Measurements from ENCODE around the gene CYSRT1.
"Not testable (repeated sequence)": the region's sequence is repeated elsewhere in the genome, so short reads cannot be mapped to it uniquely, and the experiment has no call there.

Gene CYSRT1

DNA sequence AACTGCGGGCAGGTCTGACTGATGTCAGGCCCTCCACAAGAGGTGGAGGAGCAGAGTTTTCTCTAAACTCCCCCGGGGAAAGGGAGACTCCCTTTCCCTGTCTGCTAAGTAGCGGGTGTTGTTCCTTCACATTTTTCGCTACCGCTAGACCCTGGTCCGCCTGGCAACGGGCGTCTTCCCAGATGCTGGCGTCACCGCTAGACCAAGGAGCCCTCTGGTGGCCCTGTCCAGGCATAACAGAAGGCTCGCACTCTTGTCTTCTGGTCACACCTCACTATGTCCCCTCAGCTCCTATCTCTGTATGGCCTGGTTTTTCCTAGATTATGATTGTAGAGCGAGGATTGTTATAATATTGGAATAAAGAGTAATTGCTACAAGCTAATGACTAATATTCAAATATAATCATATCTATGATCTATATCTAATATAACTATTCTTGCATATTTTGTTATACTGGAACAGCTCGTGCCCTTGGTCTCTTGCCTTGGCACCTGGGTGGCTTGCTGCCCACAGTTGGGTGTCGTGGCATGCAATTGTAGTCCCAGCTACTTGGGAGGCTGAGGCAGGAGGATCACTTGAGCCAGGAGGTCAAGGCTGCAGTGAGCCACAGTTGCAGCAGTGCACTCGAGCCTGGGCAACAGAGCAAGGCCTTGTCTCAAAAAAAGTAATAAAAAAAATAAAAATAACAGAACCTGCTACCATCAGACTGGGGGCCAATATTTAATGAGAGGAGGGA, 37.4 kb downstream of the CYSRT1 start:
- peak; percentile 38 for TF ChIP-seq CTCF (IDR thresholded peaks at IDR 0.05; ENCODE audit: low read length, missing control alignments)
- DNase-seq (ENCODE audit: low read depth): peak; percentile 62
- not testable (repeated sequence) for H3K4me3 ChIP-seq (replicated peaks; ENCODE audit: low read depth, low read length)

GRCh38 chr9:137262909-137263285, 37.9 kb downstream of the CYSRT1 start:
- H3K4me3 ChIP-seq (replicated peaks; ENCODE audit: low read depth, low read length): no peak overlapping the region
- no peak for TF ChIP-seq CTCF (IDR thresholded peaks at IDR 0.05; ENCODE audit: low read length, missing control alignments)
- DNase-seq (ENCODE audit: low read depth): no peak

DNA sequence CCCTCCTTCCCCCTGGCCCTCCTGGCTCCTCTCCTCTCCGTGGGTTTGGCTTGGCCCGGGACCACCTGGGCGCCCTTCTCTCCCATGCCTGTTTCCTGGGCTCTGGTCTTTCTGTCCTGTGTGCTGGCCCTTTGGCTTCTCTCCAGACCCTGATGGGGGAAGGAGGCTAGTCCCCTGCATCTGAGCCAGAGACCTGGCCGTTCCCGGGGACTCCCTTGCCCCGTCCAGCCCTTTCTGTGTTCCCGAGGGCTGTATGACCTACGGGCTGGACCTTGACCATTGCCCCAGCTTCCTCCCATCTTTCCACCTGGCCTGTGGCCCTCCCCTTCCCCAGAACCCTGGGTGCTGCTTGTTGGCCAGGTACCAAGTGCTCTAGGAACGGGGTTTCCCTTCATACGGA, 38.5 kb downstream of the CYSRT1 start:
- no peak for DNase-seq (ENCODE audit: low read depth)
- no peak for TF ChIP-seq CTCF (IDR thresholded peaks at IDR 0.05; ENCODE audit: low read length, missing control alignments)
- no peak overlapping the region for H3K4me3 ChIP-seq (replicated peaks; ENCODE audit: low read depth, low read length)

- TF ChIP-seq CTCF (IDR thresholded peaks at IDR 0.05; ENCODE audit: low read length, missing control alignments): no peak
- DNase-seq (ENCODE audit: low read depth): no peak
- no peak overlapping the region for H3K4me3 ChIP-seq (replicated peaks; ENCODE audit: low read depth, low read length)
These were observed 39.1 kb downstream of the CYSRT1 start for GRCh38 chr9:137264067-137264466.

GRCh38 chr9:137265496-137266161, 40.7 kb downstream of the CYSRT1 start:
- no peak for DNase-seq (ENCODE audit: low read depth)
- no peak overlapping the region for H3K4me3 ChIP-seq (replicated peaks; ENCODE audit: low read depth, low read length)
- TF ChIP-seq CTCF (IDR thresholded peaks at IDR 0.05; ENCODE audit: low read length, missing control alignments): no peak

- TF ChIP-seq CTCF (IDR thresholded peaks at IDR 0.05; ENCODE audit: low read length, missing control alignments): no peak
- H3K4me3 ChIP-seq (replicated peaks; ENCODE audit: low read depth, low read length): no peak overlapping the region
- no peak for DNase-seq (ENCODE audit: low read depth)
These were observed 41.2 kb downstream of the CYSRT1 start for GRCh38 chr9:137266162-137266527.
